Type B pancreatic cell (in vitro differentiated cells): ENCODE data around the gene MARVELD1. TPM values are rescaled to one million over a fixed set of nuclear protein-coding genes. Genes with fewer than 3 reads are reported as not detected.

ENCODE experiments used
- DNase-seq: peaks from one replicate; pipeline ENCODE4 v3.0.0; 2021; ENCODE audit warnings: mixed read lengths; ENCODE audit not compliant: unreplicated experiment; ENCODE audit errors: extremely low spot score
- H3K27ac Mint-ChIP-seq: 2 replicates; pipeline ENCODE4 v1.8.0; 2021; ENCODE audit warnings: mild to moderate bottlenecking, mixed read lengths
- H3K27me3 Mint-ChIP-seq: 2 replicates; pipeline ENCODE4 v1.8.0; 2021; ENCODE audit warnings: mixed read lengths
- H3K36me3 Mint-ChIP-seq: 2 replicates; pipeline ENCODE4 v1.8.0; 2021; ENCODE audit warnings: mixed read lengths
- H3K4me1 Mint-ChIP-seq: one replicate; pipeline ENCODE4 v1.8.0; 2021; ENCODE audit warnings: mixed read lengths; ENCODE audit not compliant: unreplicated experiment
- H3K4me3 Mint-ChIP-seq: 2 replicates; pipeline ENCODE4 v1.8.0; 2021; ENCODE audit warnings: mild to moderate bottlenecking, mixed read lengths
- H3K9me3 Mint-ChIP-seq: 2 replicates; pipeline ENCODE4 v1.8.0; 2021; ENCODE audit warnings: mixed read lengths
- total RNA-seq: library from RNA; stranded (reverse); gene quantifications from 2 replicates; pipeline ENCODE4 v1.2.1, GENCODE V29; 2021; ENCODE audit warnings: low replicate concordance
- TF ChIP-seq, protein P1 (sequence below): fragments of 200-600 bp; sonication (generic); conservative IDR thresholded peaks from 2 replicates; pipeline ENCODE4 v1.5.0; 2021; ENCODE audit warnings: antibody characterized with exemption, mild to moderate bottlenecking

Gene MARVELD1
- total RNA-seq, 1 donor from 2014 or later = 43.7 TPM

DNA sequence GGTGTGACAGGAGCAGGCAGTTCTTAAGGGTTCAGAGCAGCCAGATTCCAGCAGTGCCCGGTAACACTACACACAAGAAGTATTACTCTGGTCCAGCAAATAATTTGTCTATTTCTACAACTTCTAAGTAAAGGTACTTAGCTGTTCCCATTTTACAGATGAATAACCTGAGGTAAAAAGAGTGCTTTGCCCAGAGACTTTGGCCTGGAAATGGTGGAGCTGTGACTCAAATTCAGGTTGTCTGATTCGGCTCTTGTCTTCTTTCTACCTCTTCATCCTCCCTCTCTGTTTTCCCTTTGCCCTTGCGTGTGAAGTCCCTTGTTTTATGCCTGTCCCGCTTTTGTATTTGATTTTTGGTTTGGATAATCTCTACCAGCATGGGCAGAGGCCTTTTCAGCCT is 41.2 kb downstream of the MARVELD1 start:
- Mint-ChIP-seq H3K27me3 (no peaks in the 10 kb centered on the region), H3K4me1 (no peaks in the 10 kb centered on the region), H3K9me3 (no peaks in the 10 kb centered on the region), H3K4me3 (no peak overlapping the region), H3K27ac (no peak overlapping the region), H3K36me3 (peaks cover 25% of the 10 kb centered on the region)
- TF ChIP-seq, protein P1, sequence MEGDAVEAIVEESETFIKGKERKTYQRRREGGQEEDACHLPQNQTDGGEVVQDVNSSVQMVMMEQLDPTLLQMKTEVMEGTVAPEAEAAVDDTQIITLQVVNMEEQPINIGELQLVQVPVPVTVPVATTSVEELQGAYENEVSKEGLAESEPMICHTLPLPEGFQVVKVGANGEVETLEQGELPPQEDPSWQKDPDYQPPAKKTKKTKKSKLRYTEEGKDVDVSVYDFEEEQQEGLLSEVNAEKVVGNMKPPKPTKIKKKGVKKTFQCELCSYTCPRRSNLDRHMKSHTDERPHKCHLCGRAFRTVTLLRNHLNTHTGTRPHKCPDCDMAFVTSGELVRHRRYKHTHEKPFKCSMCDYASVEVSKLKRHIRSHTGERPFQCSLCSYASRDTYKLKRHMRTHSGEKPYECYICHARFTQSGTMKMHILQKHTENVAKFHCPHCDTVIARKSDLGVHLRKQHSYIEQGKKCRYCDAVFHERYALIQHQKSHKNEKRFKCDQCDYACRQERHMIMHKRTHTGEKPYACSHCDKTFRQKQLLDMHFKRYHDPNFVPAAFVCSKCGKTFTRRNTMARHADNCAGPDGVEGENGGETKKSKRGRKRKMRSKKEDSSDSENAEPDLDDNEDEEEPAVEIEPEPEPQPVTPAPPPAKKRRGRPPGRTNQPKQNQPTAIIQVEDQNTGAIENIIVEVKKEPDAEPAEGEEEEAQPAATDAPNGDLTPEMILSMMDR = no peak
- no peak for DNase-seq

DNA sequence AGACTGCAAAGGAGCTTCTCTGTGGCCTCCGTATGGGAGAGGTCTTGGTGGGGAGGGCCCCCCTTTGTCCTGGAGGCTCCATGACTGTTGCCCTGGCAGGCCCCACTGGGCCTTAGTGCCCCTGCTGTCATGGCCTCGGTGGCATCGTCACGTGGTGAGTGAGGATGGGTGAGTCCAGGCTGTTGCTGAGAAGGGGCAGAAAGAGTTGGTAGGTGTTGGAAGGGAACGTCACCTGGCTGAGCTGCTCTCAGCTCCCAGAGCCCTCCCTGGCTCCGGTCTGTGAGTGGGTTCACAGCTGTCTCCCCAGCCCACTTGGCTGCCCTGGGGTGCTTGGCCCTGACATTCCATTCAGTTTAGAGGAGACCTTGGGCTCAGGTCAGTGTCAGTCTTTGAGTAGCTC is 42.2 kb downstream of the MARVELD1 start:
- DNase-seq = no peak
- no peaks in the 10 kb centered on the region for H3K9me3 Mint-ChIP-seq
- peaks cover 25% of the 10 kb centered on the region for H3K36me3 Mint-ChIP-seq
- H3K27ac Mint-ChIP-seq = no peak overlapping the region
- H3K4me3 Mint-ChIP-seq = no peak overlapping the region
- no peaks in the 10 kb centered on the region for H3K27me3 Mint-ChIP-seq
- TF ChIP-seq, protein P1 = no peak
- H3K4me1 Mint-ChIP-seq = no peaks in the 10 kb centered on the region

DNA sequence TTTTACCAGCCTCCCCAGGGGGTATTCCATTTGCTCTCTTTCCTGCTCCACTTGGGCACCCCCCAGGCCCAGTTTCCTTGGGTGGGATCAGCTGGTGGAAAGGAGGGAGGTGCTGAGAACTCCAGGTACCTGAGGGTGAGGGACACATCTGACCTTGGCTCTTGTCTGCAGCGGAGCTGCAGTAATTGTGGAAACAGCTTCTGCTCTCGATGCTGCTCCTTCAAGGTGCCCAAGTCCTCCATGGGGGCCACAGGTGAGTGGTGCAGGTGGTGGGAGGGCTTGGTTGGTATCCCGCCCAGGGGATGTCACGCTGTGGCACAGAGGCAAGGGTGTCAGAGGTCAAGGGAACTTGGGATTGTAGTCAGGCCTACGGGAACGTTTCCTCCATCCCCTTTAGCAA is 43.9 kb downstream of the MARVELD1 start:
- H3K36me3 Mint-ChIP-seq = peaks cover 18% of the 10 kb centered on the region
- H3K9me3 Mint-ChIP-seq = no peaks in the 10 kb centered on the region
- no peak for DNase-seq
- H3K4me1 Mint-ChIP-seq = no peaks in the 10 kb centered on the region
- no peaks in the 10 kb centered on the region for H3K27me3 Mint-ChIP-seq
- H3K4me3 Mint-ChIP-seq = no peak overlapping the region
- H3K27ac Mint-ChIP-seq = no peak overlapping the region
- TF ChIP-seq, protein P1 = no peak

DNA sequence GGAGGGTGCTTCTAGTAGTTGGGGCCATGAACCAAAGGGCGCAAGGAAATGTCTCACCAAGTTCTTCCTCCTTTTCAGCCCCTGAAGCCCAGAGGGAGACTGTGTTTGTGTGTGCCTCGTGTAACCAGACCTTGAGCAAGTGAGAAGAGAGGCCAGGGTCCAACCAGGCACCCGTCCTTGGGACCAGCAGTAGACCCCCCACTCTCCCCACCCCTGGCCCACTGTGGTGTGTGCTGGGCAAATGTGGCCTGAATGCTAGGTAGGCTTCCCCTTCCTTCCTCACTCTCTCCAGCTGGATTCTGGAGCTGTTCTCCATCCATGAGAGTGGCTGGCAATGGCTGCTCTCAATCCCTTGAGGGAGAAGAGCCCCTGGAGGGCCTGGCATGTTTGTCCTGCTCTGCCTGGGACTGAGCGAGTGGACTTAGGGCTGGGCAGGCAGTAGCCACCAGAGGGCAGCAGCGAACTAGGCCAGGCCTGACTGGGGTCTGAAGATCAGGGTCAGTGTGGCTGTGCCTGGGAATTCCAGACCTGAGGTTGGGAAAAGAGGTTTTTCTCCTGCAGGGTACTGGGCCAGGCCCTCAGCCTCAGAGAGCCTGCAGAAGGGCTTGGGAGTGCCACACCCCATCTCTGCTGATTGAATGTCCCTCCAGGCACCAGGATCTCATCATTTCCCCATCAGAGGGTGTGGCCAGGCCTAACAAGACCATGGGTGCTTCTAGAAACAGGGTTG is 45.8 kb downstream of the MARVELD1 start:
- peaks cover 3% of the 10 kb centered on the region for H3K4me1 Mint-ChIP-seq
- no peak overlapping the region for H3K27ac Mint-ChIP-seq
- TF ChIP-seq, protein P1 = peak; percentile 91
- no peaks in the 10 kb centered on the region for H3K27me3 Mint-ChIP-seq
- H3K36me3 Mint-ChIP-seq = peaks cover 13% of the 10 kb centered on the region
- DNase-seq = no peak
- H3K4me3 Mint-ChIP-seq = no peak overlapping the region
- no peaks in the 10 kb centered on the region for H3K9me3 Mint-ChIP-seq

DNA sequence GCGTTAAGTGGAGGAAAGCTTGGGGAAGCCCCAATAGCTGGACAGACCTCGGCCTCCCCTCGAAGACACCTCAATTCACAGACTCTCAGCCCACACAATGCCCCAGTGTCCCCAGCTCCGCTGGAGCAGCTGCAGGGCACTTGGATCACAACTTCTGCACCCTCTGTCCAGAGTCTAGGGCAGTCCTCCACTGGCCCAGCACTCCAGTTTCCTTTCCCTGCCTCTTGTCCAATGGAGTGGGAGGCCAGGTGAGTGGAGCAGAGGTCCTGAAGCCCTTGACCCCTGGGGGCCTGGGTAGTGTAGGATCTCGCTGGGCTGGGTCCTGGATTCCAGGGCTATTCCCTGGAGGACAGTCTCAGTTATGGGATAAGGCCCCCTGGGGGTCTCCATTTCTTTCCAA is 46.4 kb downstream of the MARVELD1 start:
- Mint-ChIP-seq H3K4me3 (no peak overlapping the region), H3K27ac (no peak overlapping the region), H3K36me3 (peaks cover 11% of the 10 kb centered on the region), H3K4me1 (peaks cover 7% of the 10 kb centered on the region), H3K27me3 (peaks cover 3% of the 10 kb centered on the region), H3K9me3 (no peaks in the 10 kb centered on the region)
- TF ChIP-seq, protein P1 = no peak
- no peak for DNase-seq
